Sigmoid colon (tissue), 7 donors: ENCODE data around the gene MSH6. TPM values are rescaled to one million over a fixed set of nuclear protein-coding genes. Genes with fewer than 3 reads are reported as not detected.

Experiments used
- DNase-seq: peaks from one replicate; pipeline ENCODE4 v3.0.0-alpha.2; 2019
- H3K27ac ChIP-seq, 4 donors: fragments of 200-600 bp; sonication (generic); one replicate each; pipeline ENCODE4 v1.5.1; 2016 to 2019; ENCODE audit warnings: mild to moderate bottlenecking in 1 of 4
- H3K27me3 ChIP-seq, 3 donors: fragments of 200-600 bp; sonication (generic); one replicate each; pipeline ENCODE4 v1.5.1; 2019; ENCODE audit warnings: mild to moderate bottlenecking in 1 of 3
- H3K36me3 ChIP-seq, 4 donors: fragments of 200-600 bp; sonication (generic); one replicate each; pipeline ENCODE4 v1.5.1; 2016 to 2019
- H3K4me1 ChIP-seq, 4 donors: fragments of 200-600 bp; sonication (generic); one replicate each; pipeline ENCODE4 v1.5.1; 2017 to 2019
- H3K4me3 ChIP-seq, 4 donors: fragments of 200-600 bp; sonication (generic); one replicate each; pipeline ENCODE4 v1.5.1; 2017 to 2019; ENCODE audit warnings: mild to moderate bottlenecking in 2 of 4, moderate library complexity in 1 of 4
- H3K9me3 ChIP-seq, 4 donors: fragments of 200-600 bp in 3 of 4; sonication (generic) in 3 of 4; one replicate each; pipeline versions ENCODE4 v1.5.1 to v1.6.1; 2013 to 2019
- CTCF ChIP-seq, 4 experiments: fragments of 450-650 bp in 3 of 4; fragments of 200-600 bp in 1 of 4; IDR thresholded peaks; one replicate each; pipeline ENCODE4 v1.5.1; 2016 to 2019; ENCODE audit warnings: antibody characterized with exemption in 4 of 4, mild to moderate bottlenecking in 3 of 4, moderate library complexity in 2 of 4
- EP300 ChIP-seq, 4 donors: sonication (generic); formaldehyde crosslinking; IDR thresholded peaks; one replicate each; pipeline ENCODE4 v1.6.1; 2017; ENCODE audit warnings: antibody characterized with exemption in 4 of 4
- POLR2A ChIP-seq, 2 donors: fragments of 450-650 bp; IDR thresholded peaks; one replicate each; pipeline ENCODE4 v1.6.1; 2016; ENCODE audit warnings: antibody characterized with exemption in 2 of 2, mild to moderate bottlenecking in 2 of 2, moderate library complexity in 2 of 2
- POLR2AphosphoS5 ChIP-seq, 4 donors: sonication (generic); formaldehyde crosslinking; IDR thresholded peaks; one replicate each; pipeline ENCODE4 v1.6.1; 2017; ENCODE audit warnings: antibody characterized with exemption in 4 of 4
- WGBS, 2 donors: extraction: QIAGEN DNeasy Blood & Tissue Kit; methylation state at CpG; one replicate each; pipeline ENCODE4 v1.1.7; 2013; 5-methylcytosine and 5-hydroxymethylcytosine counted together
- intact Hi-C: fragments of 100-400 bp; cut with DNase I; formaldehyde crosslinking; loops from one replicate; pipeline ENCODE4 v1.15.1; 2023
- polyA plus RNA-seq, 3 donors: library from polyadenylated mRNA; stranded (reverse); fragments of 200-250 nt; gene quantifications; one replicate each; pipeline ENCODE4 v1.2.3, GENCODE V29; 2013
- total RNA-seq, 4 donors: library from RNA; depleted of rRNA; stranded (reverse); fragments of >200 nt; gene quantifications; one replicate each; pipeline ENCODE4 v1.1.0, GENCODE V29; 2016
- donor health status: healthy with polysubstance abuse.
- donor health status: Bipolar disorder and iron deficiency.
- donor health status: healthy.

The MSH6 gene
- total and polyA plus RNA-seq, 7 donors, result 2.3 to 48.2 (median 29.5) TPM

GRCh38 chr2:47772343-47772742 is 10.6 kb upstream of the MSH6 start:
- Histone ChIP-seq H3K9me3 (no peaks in the 10 kb centered on the region), H3K36me3 (no peaks in the 10 kb centered on the region), H3K4me1 (no peaks in the 10 kb centered on the region), H3K4me3 (no peak overlapping the region), H3K27me3 (no peaks in the 10 kb centered on the region), H3K27ac (no peak overlapping the region)
- intact Hi-C loops, result no loop called here
- TF ChIP-seq POLR2AphosphoS5 (IDR thresholded peaks at IDR 0.05) (no peak), CTCF (IDR thresholded peaks at IDR 0.05) (no peak), POLR2A (IDR thresholded peaks at IDR 0.05) (no peak), EP300 (IDR thresholded peaks at IDR 0.05) (no peak)
- no peak for DNase-seq
- WGBS, 2 donors, result 95 to 99% methylated on average over 2 of the region's 2 CpGs

GRCh38 chr2:47774567-47774966 is 8.4 kb upstream of the MSH6 start:
- Histone ChIP-seq H3K9me3 (no peaks in the 10 kb centered on the region), H3K4me1 (no peaks in the 10 kb centered on the region), H3K27ac (no peak overlapping the region), H3K36me3 (no peaks in the 10 kb centered on the region), H3K4me3 (no peak overlapping the region), H3K27me3 (no peaks in the 10 kb centered on the region)
- intact Hi-C loops, result no loop called here
- no peak for DNase-seq
- TF ChIP-seq POLR2AphosphoS5 (IDR thresholded peaks at IDR 0.05), result no peak
- no peak for TF ChIP-seq EP300 (IDR thresholded peaks at IDR 0.05)
- no peak for TF ChIP-seq CTCF (IDR thresholded peaks at IDR 0.05)
- TF ChIP-seq POLR2A (IDR thresholded peaks at IDR 0.05), result no peak

GRCh38 chr2:47777277-47777937 is 5.5 kb upstream of the MSH6 start:
- Histone ChIP-seq H3K27ac (no peak overlapping the region), H3K36me3 (no peaks in the 10 kb centered on the region), H3K4me1 (peaks cover 0 to 6% (median 3%) of the 10 kb centered on the region in 4 donors), H3K4me3 (no peak overlapping the region), H3K9me3 (no peaks in the 10 kb centered on the region), H3K27me3 (no peaks in the 10 kb centered on the region)
- 74 to 87% methylated on average over 13 of the region's 13 CpGs for WGBS, 2 donors
- no peak for TF ChIP-seq EP300 (IDR thresholded peaks at IDR 0.05)
- no peak for TF ChIP-seq POLR2AphosphoS5 (IDR thresholded peaks at IDR 0.05)
- no peak for TF ChIP-seq CTCF (IDR thresholded peaks at IDR 0.05)
- TF ChIP-seq POLR2A (IDR thresholded peaks at IDR 0.05), result no peak
- no peak for DNase-seq
- intact Hi-C loops, result no loop called here

- H3K4me3 ChIP-seq, result no peak overlapping the region
- H3K36me3 ChIP-seq, result no peaks in the 10 kb centered on the region
- H3K9me3 ChIP-seq, result no peaks in the 10 kb centered on the region
- TF ChIP-seq CTCF (IDR thresholded peaks at IDR 0.05), result no peak
- no peak for TF ChIP-seq EP300 (IDR thresholded peaks at IDR 0.05)
- DNase-seq, result no peak
- intact Hi-C loops, result no loop called here
- H3K4me1 ChIP-seq, result peaks cover 0 to 8% (median 3%) of the 10 kb centered on the region in 4 donors
- H3K27ac ChIP-seq, result no peak overlapping the region
- 85 to 88% methylated on average over 8 of the region's 8 CpGs for WGBS, 2 donors
- H3K27me3 ChIP-seq, result no peaks in the 10 kb centered on the region
Measured at GRCh38 chr2:47778698-47779425, 4.1 kb upstream of the MSH6 start.
